GOT3 (cell line): ENCODE data around the gene CYGB.
"Not testable (repeated sequence)": the region's sequence is repeated elsewhere in the genome, so short reads cannot be mapped to it uniquely, and the experiment has no call there.

Source experiments
- DNase-seq: peaks from one replicate; lab custom pipeline; 2025; ENCODE audit warnings: mixed read lengths; lab: John Stamatoyannopoulos, UW

Gene CYGB

DNA sequence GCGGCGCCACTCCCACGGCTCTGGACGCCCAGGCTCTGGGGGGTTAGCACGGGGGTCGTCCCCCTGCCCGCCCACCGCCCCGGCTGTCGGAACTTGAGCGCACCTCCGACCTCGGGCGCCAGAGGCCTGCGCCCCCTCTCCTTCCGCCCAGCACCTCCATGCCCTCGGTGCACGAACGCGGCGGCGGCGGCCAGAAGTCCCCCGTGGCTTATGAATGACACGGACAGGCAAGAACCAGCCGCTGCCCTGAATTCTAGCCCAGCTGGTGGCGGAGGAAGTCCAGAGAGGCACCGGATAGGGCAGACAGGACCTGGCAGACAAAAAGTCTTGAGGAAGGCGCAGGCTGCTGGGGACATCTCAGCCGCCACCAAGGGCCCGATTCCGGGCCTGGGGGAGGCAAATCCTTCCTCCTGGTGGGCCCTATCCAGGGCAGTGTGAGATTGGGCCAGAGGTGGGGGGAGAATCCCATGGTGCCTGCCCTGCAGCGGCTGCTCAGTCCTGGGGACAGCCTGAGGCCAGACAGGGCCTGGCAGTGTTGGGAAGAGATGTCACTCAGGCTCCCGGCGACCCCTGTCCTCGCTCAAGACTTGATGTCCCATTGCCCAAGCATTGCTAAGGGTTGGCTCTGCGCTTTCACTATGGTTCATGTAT lies 897 bp upstream of the CYGB start:
- no peak for DNase-seq

DNA sequence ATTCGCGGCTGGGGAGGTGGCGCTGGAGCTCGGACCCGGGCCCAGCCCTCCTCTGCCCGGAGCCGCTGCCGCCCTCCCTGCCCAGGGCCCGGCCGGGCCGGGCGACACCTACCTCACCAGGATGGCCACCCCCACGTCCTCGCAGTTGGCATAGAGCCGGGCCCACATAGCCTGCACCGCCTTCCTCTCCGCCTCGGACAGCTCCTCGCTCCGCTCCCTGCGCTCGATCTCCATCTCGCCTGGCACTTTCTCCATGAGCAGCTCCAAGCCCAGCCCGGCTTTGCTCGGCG lies 276 bp downstream of the CYGB start:
- DNase-seq, result no peak

DNA sequence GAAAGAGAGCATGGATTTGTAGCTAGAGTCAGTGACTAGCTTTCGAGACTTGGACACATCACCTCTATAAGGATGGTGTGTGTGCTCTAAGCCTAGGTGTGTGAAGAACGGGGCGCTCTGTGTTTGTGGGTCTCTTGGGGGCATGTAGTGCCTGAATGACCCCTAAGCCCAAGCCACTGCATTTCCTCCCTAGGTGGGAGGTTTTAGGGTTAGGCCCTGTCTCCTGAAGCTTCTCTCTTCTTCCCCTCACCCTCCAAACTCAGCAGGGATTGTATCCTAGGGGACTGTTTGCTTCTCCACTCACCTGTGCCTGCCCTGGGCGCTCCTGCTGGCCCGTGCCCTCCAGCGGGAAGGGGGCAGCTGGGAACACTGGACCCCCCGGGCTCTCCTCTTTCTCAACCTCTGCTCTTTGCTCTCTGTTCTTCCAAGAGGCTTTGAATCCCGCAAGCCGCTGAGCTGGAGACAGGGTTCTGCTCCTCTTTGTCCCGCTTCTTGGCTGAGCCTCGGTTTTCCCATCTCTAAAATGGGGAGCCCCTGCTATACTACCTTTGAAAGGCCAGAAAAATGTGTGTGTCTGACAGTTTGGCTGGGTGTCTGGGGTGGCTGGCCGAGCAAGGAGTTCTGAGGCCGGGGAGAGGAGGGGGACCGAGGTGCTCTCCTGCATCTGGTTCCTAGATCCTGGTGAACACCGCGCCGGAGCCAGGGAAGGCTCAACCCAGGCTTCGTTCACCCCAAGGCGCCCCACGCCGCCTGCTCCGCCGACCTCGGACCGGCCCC lies 810 bp downstream of the CYGB start:
- DNase-seq, result no peak

DNA sequence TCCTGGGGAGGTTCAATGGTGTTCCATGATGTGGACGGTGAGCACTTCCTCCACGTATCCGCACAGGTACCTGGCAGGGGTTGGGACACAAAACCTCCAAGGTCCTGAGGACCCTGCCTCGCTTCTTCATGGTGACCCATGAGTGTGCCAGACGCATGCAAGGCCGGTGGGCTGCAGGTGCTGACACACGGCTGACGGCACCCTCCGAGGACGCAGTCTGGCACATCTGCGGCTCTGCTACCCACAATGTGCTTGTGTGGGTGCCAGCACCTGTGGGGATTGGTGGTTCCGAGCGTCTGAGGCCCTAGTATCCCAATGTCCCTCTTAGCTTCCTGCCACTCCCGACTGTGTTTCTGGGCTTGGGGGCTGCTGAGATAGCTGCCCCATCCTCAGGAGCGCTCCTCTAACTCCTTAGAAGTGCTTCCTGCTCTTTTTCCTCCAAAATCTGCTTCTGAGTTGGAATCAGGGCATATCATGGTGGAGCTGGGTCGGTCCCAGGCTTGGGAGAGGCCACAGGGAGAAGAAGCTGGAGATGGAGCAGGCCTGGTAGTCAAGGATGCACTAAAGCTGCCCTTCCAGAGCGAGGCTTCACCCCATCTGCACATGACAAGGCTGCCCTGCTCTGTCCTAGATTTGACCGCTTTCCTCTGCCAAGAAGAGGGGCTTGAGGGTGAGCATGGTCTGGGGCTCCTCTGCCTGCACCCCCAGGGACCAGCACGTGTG lies 1.6 kb downstream of the CYGB start:
- no peak for DNase-seq

DNA sequence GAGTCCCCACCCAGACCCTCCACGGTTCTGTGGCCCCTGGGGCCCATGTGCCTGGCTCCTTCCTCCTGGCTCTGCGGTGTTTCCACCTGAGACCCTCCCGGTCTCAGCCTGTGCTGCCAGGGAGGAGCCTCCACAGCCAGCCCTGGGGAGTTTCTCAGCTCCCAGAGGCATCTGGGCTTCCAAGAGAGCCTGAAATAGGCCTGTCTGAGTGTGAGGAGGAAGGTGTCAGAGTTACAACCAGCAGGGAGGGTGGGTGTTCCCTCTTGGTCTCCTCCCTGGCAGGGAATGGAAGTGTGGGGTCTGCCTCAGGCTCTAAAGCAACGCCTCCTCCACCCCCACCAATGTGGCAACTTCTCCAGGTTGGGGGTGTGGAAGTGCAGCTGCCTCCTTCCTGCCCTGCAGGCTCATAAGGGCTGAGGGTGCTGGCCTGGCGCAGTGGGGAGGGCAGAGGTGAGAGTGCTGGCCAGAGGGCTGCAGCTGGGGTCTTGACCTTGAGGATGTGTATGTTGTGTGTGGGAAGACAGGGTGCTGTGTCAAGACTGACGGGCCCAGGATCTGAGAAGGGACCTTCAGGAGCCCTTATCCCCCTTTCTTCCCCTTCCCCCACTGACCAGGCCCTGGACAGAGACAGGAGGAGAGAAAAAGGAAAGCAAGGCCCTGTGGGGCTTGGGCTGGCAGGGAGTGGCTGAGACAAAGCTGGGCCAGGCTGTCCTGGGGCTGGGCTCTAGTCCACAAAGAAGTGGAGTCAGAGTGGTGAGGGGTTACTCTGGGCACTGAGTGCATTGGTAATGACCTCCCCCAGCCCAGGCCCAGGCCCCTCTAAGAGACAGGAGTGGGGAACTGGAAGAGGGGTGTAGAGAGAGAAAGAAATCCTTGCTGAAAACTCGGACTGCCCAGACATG lies 2.4 kb downstream of the CYGB start:
- DNase-seq, result no peak

DNA sequence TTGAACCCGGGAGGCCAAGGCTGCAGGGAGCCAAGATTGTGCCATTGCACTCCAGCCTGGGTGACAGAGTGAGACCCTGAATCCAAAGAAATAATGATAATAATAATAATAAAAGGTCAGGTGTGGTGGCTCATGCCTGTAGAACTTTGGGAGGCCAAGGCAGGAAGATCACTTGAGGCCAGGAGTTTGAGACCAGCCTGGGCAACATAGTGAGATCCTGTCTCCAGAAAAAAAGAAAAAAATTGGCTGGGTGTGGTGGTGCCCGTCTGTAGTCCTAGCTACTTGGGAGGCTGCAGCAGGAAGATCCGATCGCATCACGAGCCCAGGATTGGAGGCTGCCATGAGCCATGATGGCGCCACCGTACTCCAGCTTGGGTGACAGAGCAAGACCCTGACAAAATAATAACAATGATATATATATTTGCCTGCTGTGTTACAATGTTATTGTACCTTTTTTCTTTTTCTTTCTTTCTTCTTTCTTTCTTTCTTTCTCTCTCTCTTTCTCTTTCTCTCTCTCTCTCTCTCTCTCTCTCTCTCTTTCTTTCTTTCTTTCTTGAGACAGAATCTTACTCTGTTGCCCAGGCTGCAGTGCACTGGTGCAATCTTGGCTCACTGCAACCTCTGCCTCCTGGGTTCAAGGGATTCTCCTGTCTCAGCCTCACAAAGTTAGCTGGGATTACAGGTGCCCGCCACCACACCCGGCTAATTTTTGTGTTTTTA lies 3.7 kb downstream of the CYGB start:
- DNase-seq, result not testable (repeated sequence)

DNA sequence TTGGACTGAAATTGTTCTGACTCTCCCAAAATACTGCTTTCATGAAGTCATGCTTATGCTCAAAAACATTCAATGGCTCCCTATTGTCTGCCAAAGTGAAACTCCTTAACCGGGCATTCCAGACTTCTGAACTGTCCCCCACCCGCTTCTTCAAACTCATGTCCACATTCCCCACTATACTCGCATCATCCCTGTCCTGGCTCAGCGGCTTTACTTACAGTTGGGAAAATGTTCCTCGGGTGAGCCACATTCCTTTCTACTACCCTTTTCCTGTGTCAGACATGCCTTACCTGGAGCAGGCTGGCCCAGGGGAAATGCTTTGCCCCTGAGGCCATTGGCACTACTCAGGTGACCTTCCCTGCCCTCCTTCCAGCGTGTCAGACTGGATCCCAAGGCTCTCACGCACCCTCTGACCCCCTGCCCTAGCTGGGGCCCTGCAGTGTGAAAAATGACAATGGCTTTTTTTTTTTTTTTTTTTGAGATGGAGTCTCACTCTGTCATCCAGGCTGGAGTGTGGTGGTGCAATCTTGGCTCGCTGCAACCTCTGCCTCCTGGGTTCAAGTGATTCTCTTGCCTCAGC lies 5.3 kb downstream of the CYGB start:
- DNase-seq, result no peak

DNA sequence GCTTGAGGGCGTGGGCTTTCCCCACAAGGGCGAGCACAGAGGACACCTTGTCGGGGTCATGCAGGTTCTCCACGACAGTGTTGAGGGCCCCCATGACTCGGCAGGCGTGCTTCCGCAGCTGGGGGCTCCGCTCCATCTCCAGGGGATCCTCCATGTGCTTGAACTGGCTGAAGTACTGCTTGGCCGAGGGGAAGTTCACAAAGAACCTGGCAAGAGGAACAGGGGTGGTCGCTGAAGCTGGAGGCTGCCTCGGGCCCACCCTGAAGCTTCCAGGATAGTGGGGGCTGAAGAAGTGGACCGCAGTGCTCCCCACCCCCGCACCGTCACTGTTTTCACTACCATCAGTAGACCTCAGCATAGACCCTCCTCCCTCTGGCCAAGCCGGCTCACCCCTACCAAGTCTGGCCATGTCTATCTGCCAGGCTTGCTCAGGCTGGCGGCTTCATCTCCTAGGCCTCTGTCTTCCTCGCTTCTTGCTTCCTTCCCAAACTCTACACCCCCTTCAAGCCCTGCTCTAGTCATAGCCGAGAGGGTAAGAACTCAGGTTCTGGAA lies 5.9 kb downstream of the CYGB start:
- DNase-seq, result no peak

DNA sequence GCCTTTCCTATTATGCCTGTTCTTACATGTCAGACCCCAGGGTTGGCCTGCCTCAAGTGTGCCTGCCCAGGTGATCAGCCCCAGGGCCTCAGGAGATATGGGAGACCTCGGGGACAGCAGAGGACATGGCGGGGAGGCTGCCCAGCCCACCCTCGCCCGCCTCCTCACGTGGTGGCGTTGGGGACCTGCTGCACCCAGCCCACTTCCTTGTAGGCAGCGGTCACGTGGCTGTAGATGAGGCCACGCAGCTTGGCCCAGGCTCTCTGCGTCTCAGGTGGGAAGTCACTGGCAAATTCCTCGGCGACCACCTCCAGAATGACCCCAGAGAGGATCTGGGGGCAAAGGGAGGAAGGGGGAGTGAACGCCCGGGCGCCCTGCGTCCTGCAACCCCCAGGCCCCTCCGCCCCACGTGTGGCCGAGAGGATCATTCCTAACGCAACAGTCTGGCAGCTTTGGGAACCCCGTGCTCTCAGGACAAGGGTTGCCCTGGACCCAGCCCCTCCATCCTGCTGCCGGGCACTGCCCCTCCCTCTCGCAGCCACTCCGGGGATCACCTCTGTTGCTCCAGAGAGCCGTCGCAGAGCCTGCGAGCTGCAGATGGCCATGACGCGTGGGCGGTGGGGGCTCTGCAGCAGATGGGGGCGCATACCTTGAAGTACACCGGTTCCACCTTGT lies 6.6 kb downstream of the CYGB start:
- DNase-seq, result no peak

DNA sequence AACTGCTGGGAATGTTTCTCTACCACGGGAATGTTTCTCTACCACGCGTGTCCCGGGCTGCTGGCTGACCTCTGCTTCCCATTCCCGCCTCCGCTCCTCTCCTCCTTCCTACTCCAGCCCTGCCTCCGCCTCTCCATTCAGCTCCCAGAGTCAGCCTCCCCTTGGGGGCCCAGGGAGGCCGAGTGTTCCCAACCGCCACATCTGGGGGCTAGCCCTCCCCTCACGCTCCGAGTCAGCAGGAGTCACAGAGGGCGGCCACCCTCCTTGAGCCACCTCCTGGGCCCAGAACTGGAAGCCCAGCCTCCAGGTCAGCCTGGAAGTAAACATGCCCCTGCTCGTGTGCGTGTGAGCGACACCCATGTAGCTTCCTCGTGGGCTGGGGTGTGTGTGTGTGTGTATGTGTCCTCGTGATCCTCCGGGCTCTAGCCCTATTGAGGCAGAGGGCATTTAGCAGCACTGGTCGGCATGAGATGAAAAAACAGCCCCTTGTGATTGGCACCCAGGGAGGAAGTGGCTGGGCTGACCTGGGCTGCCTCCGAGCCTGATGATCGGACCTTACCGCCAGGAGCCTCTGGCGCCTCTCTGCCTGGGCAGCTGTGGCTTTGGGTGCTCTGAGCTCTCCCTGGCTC lies 7.3 kb downstream of the CYGB start:
- no peak for DNase-seq

DNA sequence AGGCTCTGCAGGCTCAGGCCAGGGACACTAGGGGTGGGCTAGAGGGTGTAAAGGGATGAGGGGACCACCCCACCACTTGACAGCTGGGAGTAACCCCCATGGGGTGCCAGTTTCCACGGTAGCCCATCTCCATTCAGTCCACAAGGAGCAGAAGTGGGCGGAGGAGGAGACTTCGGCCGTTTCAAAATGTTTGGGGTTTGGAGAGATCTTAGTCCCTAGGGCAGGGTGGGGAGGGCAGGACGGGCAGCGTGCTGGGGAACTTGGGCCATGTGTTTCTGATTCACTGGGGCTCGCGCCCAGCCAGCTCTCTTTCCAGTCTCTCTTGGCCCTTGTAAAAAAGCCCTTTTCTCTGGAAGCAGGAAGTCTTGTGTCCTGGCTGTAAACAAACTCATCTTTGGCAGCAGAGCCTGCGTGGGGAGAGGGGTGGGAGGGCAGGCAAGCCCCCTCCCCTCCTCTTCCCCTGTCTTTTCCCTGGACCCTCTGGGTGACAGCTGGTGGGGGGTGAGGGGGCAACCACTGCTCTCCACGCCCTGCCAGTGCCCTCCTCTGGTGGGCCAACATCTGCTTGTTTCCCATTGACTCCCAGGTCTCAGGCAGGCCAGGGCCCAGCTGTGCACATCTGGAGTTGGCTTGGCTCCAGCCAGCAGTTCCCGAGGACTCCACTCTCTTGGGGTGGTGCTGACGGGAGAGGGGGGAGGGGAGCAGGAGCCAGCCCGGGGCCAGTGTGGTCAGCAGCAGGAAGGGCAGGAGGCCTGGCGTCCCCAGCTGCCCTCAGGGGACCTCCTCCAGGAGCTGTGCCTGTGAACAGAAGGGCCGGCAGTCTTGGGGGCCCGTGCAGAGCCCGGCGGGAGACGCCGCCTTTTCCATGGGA lies 8.1 kb downstream of the CYGB start:
- no peak for DNase-seq

DNA sequence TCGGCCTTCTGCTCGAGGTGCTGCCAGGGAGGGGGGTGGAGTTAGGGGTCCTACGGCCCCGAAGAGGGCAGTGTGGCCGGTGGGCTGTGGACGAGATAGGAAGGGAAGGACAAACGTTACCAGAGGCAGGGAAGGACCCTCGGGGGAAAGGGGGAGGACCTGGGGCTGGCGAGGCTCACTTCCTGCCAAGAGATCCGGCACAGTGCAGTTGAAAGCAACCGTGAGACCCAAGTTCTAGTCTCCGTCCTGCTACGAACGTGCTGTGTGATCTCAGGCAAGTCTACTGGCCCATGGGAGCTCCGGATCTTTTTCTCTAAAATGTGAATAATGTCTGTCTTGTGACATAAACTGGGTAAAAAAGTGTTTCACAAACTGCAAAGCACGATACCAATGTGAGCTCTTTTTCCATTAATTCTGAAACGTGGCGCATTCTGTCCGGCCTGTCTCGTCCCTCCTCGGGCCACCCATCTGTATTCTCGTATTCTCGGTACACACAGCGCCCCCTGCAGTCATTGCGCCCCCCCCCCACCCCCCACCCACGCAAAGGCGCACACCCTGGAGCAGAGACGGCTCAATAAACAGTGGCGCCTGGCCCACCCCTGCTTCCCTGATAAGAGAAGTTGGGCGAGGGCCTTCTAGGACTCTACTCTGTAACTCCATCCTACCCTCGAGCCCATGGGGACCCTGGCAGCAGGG lies 8.8 kb downstream of the CYGB start:
- DNase-seq, result no peak

DNA sequence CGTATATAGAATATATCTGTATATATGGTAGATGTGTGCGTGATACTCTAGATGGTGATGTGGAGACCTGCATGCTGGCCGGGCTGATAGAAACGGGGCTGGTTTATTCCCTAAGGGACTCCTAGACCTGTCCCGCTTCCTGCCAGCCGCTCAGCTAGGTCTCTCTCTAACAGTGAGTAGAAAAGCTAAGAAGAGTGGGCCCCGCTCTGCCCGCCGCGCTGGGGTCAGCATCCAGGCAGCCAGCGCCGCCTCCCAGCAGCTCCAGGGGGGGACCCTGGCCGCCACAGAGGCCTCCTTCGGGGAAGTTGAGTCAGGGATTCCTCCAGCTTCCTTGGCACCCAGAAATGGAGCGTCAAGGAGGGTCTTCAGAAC lies 9.4 kb downstream of the CYGB start:
- no peak for DNase-seq

DNA sequence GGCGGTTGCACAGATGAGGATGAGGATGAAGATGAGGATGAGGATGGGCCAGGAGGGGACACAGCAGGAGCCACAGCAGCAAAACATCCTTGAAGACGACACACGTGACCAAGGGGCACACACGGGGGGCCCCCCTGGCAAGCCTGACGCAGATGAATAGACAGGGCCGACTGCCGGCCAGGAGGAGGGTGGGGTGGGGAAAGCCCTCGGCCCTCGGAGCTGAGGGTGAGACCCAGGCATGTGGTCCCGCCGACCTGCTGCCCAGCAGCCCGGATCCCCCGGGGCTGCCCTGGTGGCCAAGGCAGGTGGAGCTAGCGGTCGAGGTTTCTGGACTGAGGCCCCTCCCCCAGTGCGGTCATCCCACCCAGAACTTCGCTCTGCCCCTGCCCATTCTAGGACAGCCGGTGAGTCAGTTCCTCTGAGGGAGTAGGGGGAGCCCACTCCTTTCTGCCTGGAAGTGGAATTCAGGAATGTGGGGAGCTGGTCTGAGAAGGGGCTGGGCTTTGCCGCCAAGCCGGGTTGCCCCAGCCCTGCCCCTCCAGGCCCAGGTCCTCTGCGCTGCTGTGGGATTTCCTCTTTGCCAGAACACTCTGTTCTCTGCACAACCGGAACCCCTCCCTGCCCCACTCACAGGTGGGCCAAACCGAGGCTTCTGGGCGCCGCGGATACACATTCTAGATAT lies 9.9 kb downstream of the CYGB start:
- no peak for DNase-seq

DNA sequence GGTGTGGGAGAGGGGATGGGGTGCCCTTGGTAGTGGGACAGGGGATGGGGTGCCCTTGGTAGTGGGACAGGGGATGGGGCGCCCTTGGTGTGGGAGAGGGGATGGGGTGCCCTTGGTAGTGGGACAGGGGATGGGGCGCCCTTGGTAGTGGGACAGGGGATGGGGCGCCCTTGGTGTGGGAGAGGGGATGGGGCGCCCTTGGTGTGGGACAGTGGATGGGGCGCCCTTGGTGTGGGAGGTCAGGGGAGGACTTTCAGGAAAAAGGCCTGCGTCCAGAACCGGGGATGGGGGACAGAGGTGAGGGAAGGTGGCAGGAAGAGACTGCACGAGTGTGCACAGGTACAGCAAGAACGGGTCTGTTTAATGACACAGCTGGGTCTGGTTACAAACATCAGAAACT lies 10.5 kb downstream of the CYGB start:
- DNase-seq, result not testable (repeated sequence)

DNA sequence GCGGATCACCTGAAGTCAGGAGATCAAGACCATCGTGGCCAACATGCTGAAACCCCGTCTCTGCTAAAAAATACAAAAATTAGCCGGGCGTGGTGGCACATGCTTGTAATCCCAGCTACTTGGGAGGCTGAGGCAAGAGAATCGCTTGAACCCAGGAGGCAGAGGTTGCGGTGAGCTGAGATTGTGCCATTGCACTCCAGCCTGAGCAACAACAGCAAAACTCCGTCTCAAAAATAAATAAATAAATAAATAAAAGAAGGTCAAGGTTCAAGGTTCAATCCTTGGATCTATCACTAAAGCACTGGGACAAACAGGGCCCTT lies 12.0 kb downstream of the CYGB start:
- not testable (repeated sequence) for DNase-seq

DNA sequence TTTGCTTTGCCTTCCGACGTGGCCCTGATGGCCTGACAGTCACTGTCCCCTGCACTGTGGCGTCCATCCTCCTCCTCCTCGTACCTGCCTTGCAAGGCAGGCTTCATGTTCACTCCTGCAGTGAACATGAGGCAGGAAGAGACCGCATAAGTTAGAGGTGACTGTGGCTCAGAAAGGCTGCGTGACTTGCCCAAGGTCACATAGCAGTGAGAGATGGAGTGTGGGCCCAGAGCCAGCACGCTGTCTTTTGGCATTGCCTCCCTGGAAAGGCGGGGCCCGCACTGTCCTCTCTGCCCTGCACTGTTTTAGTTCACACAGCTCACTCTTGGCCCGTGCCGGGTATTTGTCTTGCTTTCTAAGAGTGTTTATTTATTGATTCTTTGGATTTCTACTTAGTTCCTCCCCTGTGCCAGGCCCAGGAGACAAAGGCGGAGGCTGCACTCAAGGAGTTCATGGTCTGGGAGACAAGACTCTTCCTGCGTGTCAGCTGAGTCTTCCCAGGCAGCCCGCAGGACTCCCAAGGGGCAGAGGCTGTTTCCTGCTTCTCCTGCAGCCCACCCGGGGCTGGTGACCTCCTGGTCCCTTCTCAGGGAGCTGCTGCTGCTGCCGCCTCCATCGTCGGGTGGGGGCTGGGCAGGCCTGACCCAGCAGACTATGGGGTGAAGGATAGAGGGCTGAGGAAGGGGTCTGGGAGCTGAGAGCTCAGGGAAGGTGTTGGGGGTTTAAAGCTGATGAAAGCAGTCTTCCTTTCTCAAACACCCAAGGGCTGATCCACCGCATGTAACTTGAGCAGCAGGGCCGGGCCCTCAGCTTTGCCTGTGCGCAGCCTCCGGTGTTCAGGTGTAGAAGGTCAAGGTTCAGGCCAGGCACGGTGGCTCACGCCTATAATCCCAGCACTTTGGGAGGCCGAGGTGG lies 12.7 kb downstream of the CYGB start:
- DNase-seq, result no peak
